Globus pallidus (tissue), 1 donor: Measurements from ENCODE around the gene BCOR.

Source experiments
- DNase-seq: peaks from one replicate; pipeline ENCODE4 v3.0.0-alpha.2; 2015; ENCODE audit warnings: low spot score

BCOR gene

DNA sequence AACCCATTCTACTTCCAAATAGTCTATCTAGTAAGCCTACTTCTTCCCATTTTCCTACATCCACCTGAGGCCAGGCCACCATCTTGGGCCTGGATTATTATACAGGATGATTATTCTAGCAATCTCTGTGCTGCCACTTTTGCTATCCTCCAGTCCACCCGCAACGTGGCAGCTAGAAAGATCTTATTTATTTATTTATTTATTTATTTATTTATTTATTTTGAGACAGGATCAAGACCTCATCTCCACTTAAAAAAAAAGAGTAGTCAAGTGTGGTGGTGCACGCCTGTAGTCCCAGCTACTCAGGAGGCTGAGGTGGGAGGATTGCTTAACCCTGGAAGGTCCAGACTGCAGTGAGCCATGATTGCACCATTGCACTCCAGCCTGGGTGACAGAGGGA lies 15.2 kb upstream of the BCOR start:
- no peak for DNase-seq

DNA sequence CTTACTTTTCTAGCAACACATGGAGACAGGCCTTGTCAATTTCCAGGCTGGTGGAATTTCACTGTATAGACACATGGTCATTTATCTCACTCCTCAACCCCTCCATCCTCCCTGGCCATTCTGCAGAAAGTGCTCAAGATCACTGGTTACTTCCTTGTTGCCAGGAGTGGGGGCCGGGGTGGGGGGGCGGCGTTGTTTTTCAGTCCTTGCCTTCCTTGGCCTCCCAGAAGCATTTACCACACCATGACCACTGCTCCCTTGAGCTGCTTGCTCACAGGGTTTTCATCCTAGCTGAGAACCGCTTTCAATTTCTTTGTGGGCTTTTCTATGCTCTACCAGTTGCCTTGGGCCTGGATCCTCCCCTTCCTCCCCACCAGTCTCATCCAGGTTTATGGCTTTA lies 14.1 kb upstream of the BCOR start:
- no peak for DNase-seq

DNA sequence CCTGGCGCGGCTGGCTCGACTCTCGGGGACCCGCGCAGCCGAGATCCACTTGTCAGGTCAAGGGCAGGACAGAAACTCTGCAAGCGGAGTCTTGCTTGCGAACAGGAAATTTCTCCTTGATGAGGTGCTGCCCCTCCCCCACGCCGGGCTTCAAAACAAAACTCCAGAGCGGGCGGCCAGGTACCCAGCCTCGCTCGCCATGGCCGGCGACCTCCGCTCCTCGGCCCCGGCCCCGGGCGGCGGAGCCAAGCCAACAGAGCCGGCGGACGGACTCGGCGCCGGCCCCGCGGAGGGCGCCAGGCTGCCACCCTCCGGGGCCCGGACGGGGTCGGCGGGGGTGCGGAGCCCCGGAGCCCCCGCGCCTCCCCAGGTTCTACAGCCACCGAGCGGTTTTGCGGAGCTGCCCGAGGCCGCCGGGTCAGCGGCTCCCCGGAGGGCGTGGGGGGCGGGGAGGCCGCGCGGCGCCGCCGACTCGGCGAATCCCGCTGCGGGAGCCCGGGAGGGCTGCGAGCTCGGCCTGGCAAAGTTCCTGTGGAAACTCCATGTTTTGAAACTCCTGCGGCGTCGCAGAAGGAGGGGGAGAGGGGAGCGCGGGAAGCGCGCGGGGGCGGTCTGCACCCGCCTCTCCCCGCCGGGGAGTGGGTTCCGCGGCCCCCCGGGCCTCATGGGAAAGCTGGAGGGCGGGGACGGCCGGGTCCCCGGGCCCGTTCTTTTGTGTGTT lies 11.7 kb upstream of the BCOR start:
- no peak for DNase-seq

DNA sequence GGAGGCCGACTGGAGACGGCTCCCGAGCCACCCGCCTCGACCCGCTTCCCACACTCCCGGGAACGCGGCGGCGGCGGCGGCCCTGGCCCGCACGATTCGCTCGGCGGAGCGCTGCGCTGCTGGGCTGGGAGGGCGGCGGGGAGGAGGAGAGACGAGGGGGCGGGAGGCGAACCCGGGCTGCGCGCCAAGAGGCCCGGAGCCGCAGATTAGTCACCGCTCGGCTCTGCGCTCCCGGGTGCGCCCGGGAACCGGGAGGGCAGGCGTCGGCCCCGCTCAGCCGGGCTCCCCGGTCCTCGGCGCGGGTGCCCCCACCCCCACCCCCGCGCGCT lies 11.2 kb upstream of the BCOR start:
- DNase-seq: peak; percentile 54

DNA sequence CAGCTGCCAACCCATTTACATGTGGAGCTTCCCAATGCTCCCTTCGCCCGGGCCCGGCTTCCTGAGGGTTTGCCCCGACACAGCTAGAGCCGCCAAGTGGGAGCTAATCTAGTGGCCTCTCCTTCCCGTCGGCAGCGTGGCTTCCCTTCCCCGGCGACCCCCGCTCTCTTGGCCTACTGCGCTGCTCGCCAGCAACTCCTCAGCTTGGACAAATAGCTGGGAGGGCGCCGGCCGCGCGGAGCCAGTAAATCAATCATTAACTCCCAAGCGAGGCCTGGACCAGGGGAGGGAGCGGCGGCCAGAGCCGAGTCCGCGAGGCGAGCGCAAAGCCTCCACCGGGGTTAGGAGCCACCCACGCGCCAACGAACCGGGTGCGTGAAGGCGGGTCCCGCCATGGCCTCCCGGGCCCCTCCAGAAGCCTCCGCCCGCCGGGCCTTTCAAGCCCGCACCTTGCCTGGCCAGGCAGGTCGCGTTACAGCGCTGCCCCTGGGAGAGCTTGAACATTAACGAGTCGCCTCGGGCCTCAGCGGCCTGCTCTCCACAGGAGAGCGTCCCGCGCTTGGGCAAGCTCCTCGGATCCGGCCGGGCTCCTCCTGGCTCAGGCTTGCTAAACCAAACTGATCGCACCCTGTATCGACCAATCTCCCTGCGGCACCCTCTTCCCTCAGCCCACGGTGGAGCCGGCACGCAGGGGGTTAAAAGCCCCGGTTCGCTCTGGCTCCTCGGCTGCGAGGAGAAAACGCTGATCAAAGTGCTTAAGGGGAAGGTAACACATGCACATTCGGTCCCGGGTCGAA lies 10.6 kb upstream of the BCOR start:
- DNase-seq: peak; percentile 39

DNA sequence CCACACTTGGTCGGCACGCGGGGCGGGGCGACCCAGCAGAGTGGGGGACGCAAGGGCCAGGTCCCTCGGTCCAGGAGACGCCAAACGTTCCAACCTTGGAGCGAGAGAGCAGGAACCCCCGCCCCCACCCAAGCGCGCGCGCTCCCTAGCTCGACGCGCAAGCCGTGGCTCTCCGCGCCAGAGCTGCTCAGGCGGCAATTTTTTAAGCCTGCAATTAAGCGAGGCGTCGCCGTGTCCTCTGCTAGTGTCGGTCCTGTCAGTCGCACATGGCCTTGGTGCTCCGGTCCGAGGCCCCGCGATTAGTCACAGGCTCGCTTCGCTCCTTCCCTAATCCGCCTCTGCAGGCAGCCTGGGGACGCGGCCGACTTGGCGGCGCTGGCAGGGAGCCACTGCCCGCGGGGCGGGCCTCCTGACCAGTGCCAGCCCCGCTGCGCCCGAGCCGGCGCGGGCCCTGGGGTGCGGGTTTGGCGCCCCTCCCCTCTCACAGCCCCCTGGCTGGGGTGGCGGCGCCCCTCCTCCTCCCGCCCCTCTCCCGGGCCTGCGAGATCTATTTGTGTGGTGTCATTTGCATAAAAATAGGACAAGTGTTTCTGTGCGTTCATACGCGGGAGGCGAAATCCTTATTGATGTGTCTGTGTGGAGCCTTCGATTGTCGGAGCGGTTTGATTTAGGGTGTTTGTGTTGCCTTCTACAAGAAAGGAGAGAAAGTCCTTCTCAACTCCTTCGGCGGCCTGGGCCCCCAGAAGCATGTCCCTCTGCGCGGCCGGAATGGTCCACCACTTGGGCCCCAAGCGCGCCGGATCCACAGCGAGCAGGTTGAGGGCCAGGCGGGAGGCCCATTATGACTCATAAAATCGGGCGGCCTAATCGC lies 9.8 kb upstream of the BCOR start:
- DNase-seq: peak; percentile 52

DNA sequence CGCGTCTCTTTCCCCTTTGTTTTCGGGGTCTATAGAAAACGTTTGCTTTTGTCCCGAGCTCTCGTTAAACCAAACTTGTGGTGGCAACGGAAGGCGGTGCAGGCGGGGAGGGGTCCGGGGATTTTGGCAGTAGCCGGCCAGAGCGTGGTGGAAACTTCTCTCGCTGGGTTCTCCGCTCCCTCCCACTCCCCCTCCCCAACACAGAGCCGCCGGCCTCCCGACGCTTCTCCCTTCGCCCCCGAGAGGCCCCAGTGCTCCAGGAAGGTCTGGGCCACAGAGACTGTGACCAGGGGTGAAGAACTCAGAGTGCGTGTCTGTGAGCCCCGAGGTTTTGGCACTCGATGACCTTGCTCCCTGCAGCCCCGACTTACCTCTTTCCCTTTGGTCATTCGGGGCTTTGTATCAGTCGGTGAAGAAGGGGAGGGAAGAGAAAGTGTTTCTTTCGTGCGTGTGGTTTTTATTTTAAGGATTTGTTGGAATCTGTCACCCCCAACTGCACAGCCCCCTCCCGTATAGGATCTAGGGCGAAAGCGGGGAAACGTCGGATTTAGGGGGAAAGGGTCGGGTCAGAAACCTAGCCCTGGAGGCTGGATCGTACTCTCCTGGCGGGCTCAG lies 9.0 kb upstream of the BCOR start:
- no peak for DNase-seq

DNA sequence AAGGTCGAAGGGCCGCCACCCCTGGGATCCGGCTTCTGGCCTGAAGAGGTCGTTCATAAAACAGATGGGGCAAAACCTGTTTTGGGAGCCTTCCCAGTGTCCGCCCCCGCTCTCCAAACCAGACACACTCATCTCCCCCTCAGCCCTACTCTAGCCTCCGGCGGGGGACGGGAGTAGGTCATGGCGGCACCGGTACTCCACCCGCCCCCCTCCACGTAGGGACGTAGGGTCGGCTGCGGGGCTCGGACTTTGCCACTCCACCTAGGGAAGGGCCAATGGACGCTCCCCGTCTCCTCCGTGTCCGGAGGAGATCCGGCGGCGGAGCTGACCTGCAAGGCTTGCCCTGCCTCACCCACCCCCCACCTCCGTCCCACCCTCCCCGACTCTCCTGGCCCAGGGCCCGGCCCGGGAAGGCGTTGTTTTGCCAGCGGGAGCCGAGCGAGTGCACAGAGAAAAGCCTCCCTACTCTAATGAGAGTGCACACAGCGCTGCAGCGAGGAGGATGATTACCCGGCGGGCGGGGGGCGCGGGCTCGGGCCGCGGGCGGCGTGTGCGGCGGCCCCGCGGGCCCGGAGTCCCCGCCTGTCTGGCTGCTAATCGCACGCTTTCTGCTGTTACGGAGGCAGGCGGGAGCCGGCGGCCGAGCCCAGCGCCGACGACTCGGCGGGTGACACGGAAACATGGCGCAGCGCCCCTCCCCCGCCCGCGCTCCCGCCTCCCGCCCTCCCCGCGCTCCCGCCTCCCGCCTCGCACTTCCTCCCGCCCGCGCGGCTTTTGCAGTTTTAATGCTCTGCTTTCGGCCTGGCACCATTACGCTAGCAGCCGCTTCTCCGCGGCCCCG lies 8.3 kb upstream of the BCOR start:
- DNase-seq: peak; percentile 73

DNA sequence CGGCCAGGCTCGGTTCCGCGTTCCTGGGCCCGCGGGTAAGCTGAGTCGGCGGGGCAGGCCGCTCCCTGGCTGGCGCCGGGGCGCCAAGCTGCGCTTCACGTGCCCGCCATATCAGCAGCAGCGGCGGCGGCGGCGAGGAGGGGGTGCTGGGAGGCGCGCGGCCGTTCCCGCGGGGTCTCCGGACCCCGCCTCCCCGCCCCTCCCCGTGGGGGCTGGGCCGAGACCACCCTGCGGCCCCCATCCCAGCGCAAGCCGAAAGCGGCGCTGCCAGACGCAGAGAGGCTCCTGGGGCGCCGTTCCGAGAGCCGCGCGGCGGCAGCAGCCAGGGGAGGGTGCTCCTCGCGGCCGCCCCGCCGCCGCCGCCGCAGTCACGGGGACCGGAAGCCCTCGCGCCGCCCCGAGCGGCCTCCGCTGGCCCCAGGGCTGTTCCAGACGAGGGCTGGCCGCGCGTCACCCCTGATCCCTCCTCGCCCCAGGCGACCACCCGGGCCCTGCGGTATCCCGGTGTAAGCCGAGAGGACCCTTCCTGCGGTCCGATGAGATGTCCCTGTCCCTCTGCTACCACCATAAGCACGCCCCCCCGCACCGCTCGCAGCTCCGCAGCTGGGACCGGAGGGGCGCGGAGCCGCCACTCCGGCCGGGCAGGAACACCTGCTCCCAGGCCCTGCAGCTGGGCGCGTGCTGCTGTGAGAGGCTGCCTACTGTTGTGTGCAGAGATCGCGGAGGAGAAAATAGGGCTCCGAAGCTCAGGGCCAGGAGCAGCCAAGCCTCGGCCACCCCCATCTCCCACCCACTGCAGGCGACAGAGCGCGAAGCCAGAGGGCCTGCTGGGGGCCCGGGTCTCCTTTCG lies 7.5 kb upstream of the BCOR start:
- no peak for DNase-seq

DNA sequence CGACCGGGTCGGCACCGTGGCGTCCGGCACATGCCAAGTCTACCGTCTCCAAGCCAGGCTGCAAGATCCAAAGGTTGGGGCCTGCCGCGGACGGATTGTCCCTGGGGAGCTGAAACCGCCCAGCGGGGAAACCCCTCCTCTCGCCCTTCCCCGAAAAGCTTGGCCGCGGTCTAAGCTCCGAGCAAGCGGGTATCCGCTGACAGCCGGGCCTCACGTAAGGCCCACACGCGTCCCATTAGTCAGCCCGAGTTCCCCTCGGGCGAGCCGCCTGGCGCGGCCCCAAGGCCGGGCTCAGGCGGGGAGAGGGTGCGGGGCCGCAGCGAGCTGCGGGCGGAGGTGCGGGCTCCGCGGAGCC lies 6.8 kb upstream of the BCOR start:
- no peak for DNase-seq

DNA sequence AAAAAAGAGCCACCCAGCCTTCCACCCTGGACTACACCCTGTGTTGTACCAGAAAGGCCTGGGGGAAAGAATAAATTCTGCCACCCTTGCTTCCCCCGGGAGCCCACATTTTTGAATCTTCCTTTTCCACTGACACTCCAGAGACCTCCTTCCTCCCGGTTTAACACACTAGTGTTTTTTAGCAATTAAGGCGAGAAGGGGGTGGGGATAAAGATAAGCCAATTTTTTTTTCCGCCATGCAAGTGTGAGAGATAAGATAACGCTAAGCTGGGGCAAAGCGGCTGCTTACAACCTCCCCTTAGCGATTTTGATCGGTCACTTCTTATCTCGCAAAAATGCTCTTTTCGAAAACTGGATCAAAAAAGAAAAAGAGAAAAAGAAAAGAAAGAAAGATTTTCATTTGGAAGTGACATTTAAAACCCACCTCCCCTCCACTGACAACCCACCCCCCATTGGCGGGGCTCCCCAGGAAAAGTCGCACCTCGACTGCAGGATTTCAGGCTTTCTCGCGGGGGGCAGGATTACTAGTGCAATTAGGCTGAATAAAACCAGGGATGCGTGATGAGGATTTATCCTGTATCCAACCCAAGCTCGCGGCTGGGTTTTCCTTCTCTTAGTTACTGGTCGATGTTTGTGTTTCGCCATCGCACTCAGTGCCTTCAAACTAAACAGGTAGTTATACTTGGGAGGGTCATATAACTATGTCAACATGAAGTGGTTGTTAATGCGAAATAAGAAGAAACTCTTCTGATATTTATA lies 6.0 kb upstream of the BCOR start:
- DNase-seq: no peak

DNA sequence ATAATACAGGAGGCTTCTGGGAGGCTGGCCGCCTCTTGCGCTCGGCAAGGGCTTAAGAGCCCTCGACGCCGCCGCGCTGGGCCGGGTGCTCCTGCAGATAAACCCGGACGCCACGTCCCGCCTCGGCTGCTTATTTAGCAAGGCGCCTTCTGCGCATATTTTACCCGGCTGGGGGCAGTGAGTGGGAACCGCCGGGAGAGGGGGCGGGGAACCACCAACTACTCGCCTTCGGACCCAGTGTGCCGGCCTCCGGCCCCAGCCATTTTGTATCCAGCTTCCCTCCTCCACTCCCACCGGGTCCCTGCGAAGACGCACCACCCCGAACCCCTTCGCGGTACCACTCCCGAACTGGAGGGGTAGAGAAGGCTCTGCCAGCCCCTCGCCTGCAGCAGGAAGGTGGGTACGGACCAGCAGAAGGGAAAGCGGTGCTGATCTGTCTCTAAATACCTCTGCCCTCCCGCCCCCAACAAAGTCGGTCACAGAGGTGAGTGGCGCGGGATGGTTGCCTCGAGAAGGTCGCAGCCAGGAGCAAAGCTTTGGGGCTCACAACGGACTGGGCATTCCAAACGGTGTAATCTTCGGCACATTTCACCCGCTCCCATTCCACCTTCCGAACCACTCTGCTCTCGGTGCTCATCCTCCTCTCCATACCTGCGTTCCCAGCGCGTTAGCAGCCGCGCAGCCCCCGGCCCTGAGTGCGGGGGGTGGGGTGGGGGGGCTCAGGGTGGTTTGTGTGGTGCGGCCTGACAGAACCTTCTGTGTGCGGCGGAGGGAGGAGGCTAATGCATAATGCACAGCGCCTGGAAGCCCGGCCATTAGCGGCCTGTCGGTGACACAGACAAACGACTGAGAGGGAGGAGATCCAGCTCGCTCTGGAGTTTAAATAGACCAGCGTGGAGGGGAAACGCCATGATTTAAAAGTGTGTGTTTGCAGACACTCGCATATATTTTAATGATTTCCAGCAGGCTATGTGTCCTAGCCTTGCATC lies 4.9 kb upstream of the BCOR start:
- no peak for DNase-seq

DNA sequence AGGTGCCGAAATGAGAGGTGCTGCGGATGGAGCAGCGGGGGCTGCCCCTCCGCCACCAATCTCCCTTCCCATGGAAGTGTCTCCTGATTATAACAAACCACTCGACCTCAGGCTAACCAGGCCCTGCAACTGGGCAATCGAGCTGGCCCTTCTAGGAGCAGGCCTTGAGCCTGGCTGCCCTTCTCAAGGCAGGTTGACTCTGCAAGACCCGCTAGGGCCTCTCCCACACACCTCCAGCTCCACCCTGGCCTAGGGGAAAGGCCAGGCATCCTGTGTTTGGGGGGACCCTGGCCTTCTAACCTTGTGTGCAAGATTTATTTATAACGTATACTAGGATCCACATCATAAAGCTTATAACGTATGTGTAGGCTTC lies 3.7 kb upstream of the BCOR start:
- no peak for DNase-seq

DNA sequence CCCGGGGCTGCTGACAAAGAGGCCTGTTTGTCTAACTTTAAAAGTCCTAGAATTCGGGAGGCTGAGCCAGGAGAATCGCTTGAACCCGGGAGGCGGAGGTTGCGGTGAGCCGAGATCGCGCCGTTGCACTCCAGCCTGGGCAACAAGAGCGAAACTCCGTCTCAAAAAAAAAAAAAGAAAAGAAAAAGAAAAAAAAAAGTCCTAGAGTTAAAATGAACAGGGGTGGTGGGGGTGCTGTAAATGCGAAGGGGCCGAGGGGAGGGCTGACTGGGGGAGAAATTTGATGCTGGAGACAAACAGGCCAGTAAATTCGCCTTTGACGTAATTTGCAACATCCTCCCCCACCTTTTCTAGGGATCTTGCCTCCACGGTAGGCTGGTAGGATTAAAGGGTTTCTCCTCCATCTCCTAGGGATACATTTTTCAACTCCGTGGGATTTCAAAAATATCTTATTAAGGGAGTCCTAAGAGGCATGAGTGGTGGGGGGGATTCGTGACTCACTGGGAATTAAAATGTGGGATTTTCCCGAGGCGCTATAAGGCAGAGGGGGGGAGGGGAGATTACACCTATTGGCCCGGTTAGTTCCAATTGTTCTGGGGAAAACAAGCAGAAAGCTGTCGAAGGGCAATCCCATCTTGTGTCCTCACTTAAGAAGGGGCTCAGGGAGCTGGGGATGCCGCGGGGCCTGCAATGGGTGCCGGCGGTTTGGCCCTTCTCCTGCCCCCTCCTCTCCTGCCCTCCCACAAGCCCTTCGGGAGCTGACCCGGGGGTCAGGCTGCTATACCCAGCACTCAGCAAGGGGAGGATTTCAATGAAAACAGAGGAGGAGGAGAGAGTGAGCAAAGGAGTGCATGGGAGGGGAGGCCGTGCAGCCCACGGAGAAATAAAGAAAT lies 3.0 kb upstream of the BCOR start:
- no peak for DNase-seq

DNA sequence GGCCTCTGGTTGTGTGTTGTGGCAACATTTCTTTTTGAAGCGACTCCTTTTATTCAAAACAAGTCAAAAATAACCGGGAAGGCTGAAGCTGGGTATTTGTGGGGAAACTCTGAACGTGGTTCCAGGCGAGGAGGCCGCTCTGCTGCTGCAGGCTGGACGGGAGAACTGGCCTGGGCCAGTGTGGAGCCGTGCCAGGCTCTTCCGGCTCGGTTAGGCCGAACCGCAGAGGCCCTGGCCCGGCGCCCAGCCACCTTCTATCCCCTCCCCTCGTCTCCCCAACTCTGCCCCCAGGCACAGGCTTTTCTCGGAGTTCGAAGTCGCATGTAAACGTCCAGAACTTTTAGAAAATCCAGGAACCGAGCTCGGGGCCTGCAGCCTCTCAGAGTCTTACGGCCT lies 2.4 kb upstream of the BCOR start:
- DNase-seq: no peak

DNA sequence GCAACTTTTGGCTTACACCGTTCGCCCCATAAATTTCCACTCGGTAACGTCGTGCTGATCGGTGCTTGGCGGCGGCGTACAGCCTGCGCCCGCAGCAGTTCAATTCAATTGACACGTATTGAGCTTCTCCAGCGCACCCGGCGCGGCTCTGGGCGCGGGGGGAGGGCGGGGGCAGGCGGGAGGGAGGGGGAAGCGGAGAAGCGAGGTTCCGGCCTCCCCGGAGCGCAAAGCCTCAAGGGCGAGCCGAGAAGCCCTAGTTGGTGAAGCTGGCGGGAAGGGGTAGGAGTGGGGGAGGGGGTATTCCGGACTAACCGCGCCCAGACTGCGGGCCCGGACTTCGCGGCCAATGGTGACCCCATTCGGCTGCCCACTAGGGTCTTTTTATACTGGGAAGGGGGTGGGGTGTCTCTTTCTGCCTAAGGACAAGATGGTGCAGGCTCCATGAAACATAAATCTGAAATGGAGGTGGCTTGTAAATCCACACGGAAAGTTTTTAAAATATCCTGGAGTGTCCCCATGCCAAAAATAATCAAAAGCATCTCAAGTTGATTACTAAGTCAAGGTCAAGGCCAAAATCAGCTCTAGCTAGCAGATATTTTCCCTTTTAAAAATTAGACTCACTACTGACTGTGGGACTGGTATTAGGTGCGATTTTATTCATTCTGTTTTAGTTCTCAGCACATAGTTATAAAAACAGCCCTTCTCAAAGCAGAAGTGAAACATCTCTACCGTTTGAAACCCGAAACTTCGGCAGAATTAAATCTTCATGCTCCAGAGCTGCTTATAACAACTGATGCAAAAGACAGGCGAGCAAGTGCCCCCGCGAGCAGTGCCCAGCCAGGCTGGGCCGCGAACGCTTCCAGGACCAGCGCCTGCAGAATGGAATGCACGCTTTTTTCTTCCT lies 1.5 kb upstream of the BCOR start:
- DNase-seq: no peak
